T47D (cell line): ENCODE data around the gene BRME1.

ENCODE experiments used
- DNase-seq, 2 experiments: peaks; one replicate each; pipeline versions ENCODE4 v3.0.0 to v3.0.0-alpha.2; 2011 to 2012; ENCODE audit warnings: low read depth in 1 of 2, low spot score in 1 of 2
- JUND ChIP-seq: IDR thresholded peaks from 2 replicates; pipeline ENCODE4 v1.6.1; 2012; ENCODE audit warnings: low read depth
- in situ Hi-C: cut with HindIII; loops from 2 replicates; pipeline ENCODE4 v1.10.0; 2016; ENCODE audit warnings: low sequenced_read_pairs, low pct_unique_long_range_greater_than_20kb

BRME1 gene

DNA sequence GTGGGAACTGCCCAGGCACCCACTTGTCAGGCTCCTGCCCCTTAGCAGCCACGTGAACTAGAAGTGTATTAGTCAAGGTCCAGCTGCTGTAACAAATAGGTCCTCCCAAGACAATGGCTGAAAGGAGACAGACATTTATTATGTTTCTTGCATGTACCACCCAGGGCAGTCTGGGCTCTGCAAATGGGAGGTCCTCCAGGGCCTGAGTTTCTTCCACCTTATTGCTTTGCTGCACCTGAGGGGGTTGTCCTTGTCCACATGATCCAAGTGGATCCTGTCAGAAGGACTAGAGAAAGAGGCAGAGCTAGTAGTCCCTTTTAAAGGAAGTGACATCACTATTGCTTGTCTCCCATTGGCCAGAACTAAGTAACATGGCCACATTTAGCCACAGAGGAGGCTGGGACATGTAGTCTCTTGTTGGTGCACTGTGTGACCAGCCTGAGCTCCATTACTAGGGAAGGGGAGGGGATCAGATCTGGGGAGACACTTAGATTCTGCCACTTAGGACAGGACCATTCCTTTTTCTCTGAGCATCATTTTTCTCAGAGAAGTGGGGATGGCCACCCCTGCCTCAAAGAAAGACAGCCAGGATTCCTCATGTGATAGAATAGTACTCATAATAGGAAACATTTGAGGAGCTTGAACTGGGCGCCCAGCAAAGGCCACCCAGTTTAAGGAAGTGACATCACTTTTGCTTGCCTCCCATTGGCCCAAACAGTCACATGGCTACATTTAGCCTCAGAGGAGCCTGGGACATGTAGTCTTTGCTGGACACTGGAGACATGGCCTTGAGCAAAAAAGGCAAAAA lies 15.2 kb upstream of the BRME1 start:
- TF ChIP-seq JUND: no peak
- peak; percentile 71 to 80 for DNase-seq

GRCh38 chr19:13920524-13920923 lies 14.6 kb upstream of the BRME1 start:
- no peak for TF ChIP-seq JUND
- DNase-seq: no peak
- in situ Hi-C loops: no loop called here

More for the DNA sequence above, 15.2 kb upstream of the BRME1 start:
- in situ Hi-C loops: no loop called here

GRCh38 chr19:13918726-13919411 lies 13.0 kb upstream of the BRME1 start:
- DNase-seq: no peak
- in situ Hi-C loops: no loop called here

DNA sequence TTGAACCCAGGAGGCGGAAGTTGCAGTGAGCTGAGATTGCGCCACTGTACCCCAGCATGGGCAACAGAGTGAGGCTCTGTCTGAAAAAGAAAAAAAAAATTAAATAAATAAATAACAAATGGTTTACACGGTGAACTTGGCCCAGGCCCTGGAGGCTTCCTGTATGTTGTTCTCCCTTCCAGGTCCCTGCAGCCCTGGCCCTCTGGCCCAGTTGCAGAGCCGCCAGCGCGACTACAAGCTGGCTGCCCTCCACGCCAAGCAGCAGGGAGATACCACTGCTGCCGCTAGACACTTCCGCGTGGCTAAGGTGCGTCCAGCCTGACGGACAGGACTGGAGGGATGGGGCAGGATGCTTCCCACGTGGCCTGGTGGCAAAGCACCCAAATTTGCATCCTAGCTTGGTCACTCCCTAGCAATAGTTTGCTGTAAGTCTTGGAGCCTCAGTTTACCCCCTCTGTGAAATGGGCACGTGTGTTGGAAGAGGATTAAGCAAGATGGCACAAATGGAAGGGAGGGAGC lies 12.0 kb upstream of the BRME1 start:
- in situ Hi-C loops: no loop called here
- TF ChIP-seq JUND: no peak
- DNase-seq: no peak

More at GRCh38 chr19:13918726-13919411, 13.0 kb upstream of the BRME1 start:
- TF ChIP-seq JUND: no peak

GRCh38 chr19:13914777-13915176 lies 8.9 kb upstream of the BRME1 start:
- no peak for TF ChIP-seq JUND
- DNase-seq: no peak
- in situ Hi-C loops: no loop called here

- no peak for TF ChIP-seq JUND
- DNase-seq: no peak
- in situ Hi-C loops: no loop called here
Measured at GRCh38 chr19:13913352-13913751, 7.4 kb upstream of the BRME1 start.

DNA sequence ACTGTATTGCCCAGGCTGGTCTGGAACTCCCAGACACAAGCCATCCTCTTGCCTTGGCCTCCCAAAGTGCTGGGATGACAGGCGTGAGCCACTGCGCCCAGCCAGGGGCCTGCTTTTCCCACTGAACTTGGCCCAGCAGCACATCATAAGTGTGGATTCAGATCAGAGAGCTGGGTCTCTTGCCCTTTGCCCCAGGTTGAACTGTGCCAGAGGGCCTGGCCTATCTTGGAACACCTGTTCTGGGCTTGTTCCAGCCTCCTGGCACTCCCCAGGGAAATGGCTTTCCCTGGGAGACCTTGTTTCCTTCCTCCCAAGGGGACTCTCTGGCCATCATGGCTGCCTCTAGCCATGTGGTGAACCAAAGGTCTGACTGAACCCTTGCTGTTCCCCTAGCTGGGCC lies 3.5 kb upstream of the BRME1 start:
- TF ChIP-seq JUND: no peak
- no peak for DNase-seq
- in situ Hi-C loops: no loop called here

DNA sequence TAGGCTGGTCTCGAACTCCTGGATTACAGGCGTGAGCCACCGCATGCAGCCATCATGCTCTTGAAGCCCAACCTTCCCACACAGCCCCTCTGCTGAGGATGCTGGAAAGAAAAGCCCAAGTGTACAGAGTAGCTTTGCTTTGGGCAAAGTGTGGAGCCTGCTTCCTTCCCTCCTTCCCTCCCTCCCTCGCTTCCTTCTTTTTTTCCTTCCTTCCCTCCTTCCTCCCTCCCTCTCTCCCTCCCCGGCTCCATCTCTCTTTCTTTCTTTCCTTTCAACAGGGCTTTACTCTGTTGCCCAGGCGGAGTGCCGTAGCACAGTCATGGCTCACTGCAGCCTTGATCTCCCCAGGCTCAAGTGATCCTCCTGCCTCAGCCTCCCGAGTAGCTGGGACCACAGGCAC lies 2.8 kb upstream of the BRME1 start:
- TF ChIP-seq JUND: no peak
- in situ Hi-C loops: no loop called here

DNA sequence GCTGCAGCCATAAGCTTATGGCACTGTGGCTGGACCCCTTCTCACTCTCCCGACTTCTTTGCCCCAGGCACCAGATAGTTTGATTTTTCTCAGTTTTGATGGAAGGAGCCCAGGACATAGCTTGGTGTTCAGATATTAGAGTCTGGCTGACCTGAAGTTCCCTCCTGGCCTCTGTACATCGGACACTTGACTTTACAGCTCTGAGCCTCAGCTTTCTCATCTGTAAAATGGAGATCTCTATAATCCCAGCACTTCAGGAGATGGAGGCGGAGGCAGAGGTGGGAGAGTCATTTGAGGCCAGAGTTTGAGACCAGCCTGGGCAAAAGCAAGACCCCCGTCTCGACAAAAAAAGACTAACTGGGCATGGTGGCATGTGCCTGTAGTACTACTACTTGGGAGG lies 993 bp upstream of the BRME1 start:
- no peak for TF ChIP-seq JUND
- in situ Hi-C loops: no loop called here
- DNase-seq: no peak

More for the DNA sequence above, 2.8 kb upstream of the BRME1 start:
- DNase-seq: no peak

- no peak for TF ChIP-seq JUND
- in situ Hi-C loops: no loop called here
- DNase-seq: peak; percentile 28 to 44
Measured at GRCh38 chr19:13906521-13906904, 596 bp upstream of the BRME1 start.

DNA sequence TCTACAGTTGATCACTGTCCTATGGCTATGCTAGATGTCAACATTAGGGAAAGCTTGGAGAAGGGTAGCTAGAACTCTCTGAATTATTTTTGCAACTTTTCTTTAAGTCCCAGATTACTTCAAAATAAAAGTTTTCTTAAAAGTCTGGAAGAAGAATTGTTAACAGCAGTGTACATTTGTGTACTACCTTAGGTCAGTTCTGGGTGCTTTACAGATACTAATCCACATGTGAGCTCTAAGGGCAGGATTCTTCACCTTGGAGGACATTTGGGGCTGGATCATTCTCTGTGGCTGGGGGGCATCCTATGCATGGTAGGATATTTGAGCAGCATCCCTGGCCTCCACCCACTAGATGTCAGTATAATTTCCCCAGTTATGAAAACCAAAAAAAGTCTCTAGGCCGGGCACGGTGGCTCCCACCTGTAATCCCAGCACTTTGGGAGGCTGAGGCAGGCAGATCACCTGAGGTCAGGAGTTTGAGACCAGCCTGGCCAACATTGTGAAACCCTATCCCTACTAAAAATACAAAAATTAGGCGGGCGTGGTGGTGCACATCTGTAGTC lies 2.8 kb downstream of the BRME1 start:
- DNase-seq: peak in 1 of 2 experiments; percentile 47
- in situ Hi-C loops: no loop called here
- TF ChIP-seq JUND: no peak

GRCh38 chr19:13899912-13900584 lies 5.9 kb downstream of the BRME1 start:
- in situ Hi-C loops: no loop called here
- TF ChIP-seq JUND: no peak
- DNase-seq: no peak
